DND-41 (cell line): ENCODE measurements around the gene CDC123.
"Not testable (repeated sequence)": the region's sequence is repeated elsewhere in the genome, so short reads cannot be mapped to it uniquely, and the experiment has no call there.

Experiments used
- ATAC-seq: fragments of 200-7000 bp; cut with Tn5 transposase; 3 replicates; pipeline ENCODE4 v1.9.1; 2021; ENCODE audit warnings: low read depth; ENCODE audit not compliant: insufficient read depth
- DNase-seq: peaks from one replicate; pipeline ENCODE4 v3.0.0-alpha.2; 2020
- H2AFZ ChIP-seq: 2 replicates; pipeline ENCODE4 v1.6.0; 2012; ENCODE audit warnings: low read depth, low read length
- H3K27ac ChIP-seq: 2 replicates; pipeline ENCODE4 v1.5.1; 2012; ENCODE audit warnings: low read length, inconsistent platforms
- H3K27me3 ChIP-seq: fragments of 200-600 bp; sonication (generic); 2 replicates; pipeline ENCODE4 v1.6.0; 2012; ENCODE audit warnings: low read length, mild to moderate bottlenecking, inconsistent platforms; ENCODE audit not compliant: insufficient read depth, poor library complexity
- H3K36me3 ChIP-seq: 2 replicates; pipeline ENCODE4 v1.5.1; 2012; ENCODE audit warnings: low read length, inconsistent platforms; ENCODE audit not compliant: insufficient read depth
- H3K4me1 ChIP-seq: 2 replicates; pipeline ENCODE4 v1.5.1; 2012; ENCODE audit warnings: mild to moderate bottlenecking, low read length; ENCODE audit not compliant: insufficient read depth
- H3K4me2 ChIP-seq: 2 replicates; pipeline ENCODE4 v1.6.0; 2012; ENCODE audit warnings: mild to moderate bottlenecking, moderate library complexity, low read length, inconsistent platforms; ENCODE audit not compliant: insufficient read depth
- H3K4me3 ChIP-seq, 2 experiments: fragments of 200-600 bp in 1 of 2; shearing (Covaris generic) in 1 of 2; 2 replicates each; pipeline ENCODE4 v1.5.1; 2012 to 2016; ENCODE audit warnings: inconsistent platforms in 2 of 2, low read length in 2 of 2, mild to moderate bottlenecking in 2 of 2, low read depth in 1 of 2, moderate library complexity in 1 of 2
- H3K79me2 ChIP-seq: 2 replicates; pipeline ENCODE4 v1.6.0; 2012; ENCODE audit warnings: low read length, inconsistent platforms; ENCODE audit not compliant: insufficient read depth
- H3K9ac ChIP-seq: 2 replicates; pipeline ENCODE4 v1.6.0; 2012; ENCODE audit warnings: low read depth, mild to moderate bottlenecking, inconsistent platforms, low read length, moderate library complexity
- H3K9me3 ChIP-seq: 2 replicates; pipeline ENCODE4 v1.5.1; 2012; ENCODE audit warnings: low read length, moderate library complexity, mild to moderate bottlenecking, inconsistent platforms; ENCODE audit not compliant: insufficient read depth, severe bottlenecking
- H4K20me1 ChIP-seq: 2 replicates; pipeline ENCODE4 v1.6.0; 2012; ENCODE audit warnings: low read length; ENCODE audit not compliant: insufficient read depth
- CTCF ChIP-seq: IDR thresholded peaks from 2 replicates; pipeline ENCODE4 v1.5.1; 2012; ENCODE audit warnings: borderline replicate concordance, low read length, moderate library complexity, mild to moderate bottlenecking; ENCODE audit not compliant: poor library complexity, severe bottlenecking; ENCODE audit errors: extremely low read depth
- EZH2 ChIP-seq: IDR thresholded peaks from 3 replicates; pipeline ENCODE4 v1.6.1; 2012; ENCODE audit warnings: borderline replicate concordance, low read depth, mild to moderate bottlenecking, moderate library complexity, low read length, inconsistent platforms; ENCODE audit not compliant: severe bottlenecking

The CDC123 gene

GRCh38 chr10:12165999-12166775 is 29.8 kb upstream of the CDC123 start:
- Histone ChIP-seq H4K20me1 (no peaks in the 10 kb centered on the region), H2AFZ (no peak overlapping the region), H3K9ac (no peak overlapping the region), H3K27ac (no peak overlapping the region), H3K4me2 (no peak overlapping the region), H3K4me3 (no peak overlapping the region), H3K27me3 (no peaks in the 10 kb centered on the region), H3K9me3 (no peaks in the 10 kb centered on the region), H3K4me1 (no peaks in the 10 kb centered on the region), H3K79me2 (no peaks in the 10 kb centered on the region), H3K36me3 (peaks cover 94% of the 10 kb centered on the region)
- DNase-seq: no peak
- ATAC-seq: no peak
- TF ChIP-seq CTCF: no peak
- TF ChIP-seq EZH2: no peak

- not testable (repeated sequence) for ATAC-seq, H2AFZ ChIP-seq, H3K4me2 ChIP-seq, H3K4me1 ChIP-seq, DNase-seq, H4K20me1 ChIP-seq, H3K27ac ChIP-seq, H3K79me2 ChIP-seq, H3K9me3 ChIP-seq, H3K27me3 ChIP-seq, H3K9ac ChIP-seq, H3K4me3 ChIP-seq
- peaks cover 70% of the 10 kb centered on the region for H3K36me3 ChIP-seq
Measured at GRCh38 chr10:12171512-12171911, 24.5 kb upstream of the CDC123 start.

DNA sequence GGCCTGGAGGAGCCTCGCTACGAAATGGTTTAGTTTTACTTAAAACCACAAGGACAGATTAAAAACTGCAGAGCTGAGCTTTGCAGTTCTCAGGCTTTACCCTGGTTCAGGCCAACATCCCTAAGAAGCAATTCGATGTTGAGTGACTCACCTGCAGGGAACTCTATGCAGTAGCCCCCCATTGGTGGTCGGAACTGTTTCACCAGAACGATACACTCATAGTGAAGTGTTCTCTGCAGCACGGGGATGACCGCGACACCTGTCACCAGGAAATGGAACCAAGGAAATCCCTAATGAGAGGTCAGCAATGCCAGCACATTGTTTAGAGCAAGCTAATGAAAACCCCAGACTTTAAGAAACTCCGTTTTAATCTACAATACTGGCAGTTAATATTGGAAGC is 18.3 kb upstream of the CDC123 start:
- peaks cover 57% of the 10 kb centered on the region for H3K36me3 ChIP-seq

More for the DNA sequence above, 18.3 kb upstream of the CDC123 start:
- H3K4me2 ChIP-seq: no peak overlapping the region
- H3K4me1 ChIP-seq: no peaks in the 10 kb centered on the region
- no peaks in the 10 kb centered on the region for H3K27me3 ChIP-seq
- H3K79me2 ChIP-seq: no peaks in the 10 kb centered on the region
- no peaks in the 10 kb centered on the region for H3K9me3 ChIP-seq
- ATAC-seq (no peak), DNase-seq (no peak)
- no peak overlapping the region for H2AFZ ChIP-seq
- no peak for TF ChIP-seq EZH2
- no peak for TF ChIP-seq CTCF
- H4K20me1 ChIP-seq: no peaks in the 10 kb centered on the region
- H3K27ac ChIP-seq: no peak overlapping the region
- H3K4me3 ChIP-seq: no peak overlapping the region
- H3K9ac ChIP-seq: no peak overlapping the region
